Endothelial cell of umbilical vein (primary cell): ENCODE results near the gene PRKCZ. TPM values are rescaled to one million over a fixed set of nuclear protein-coding genes. Genes with fewer than 3 reads are reported as not detected.

Experiments
- BruUV-seq: library from RNA; stranded (reverse); fragments of 400-500 nt; replicated peaks from 2 replicates; lab custom pipeline; 2021; lab: Mats Ljungman, UMichigan
- CTCF ChIA-PET: fragments of 300-600, 350-600 bp; sonication (Branson Sonifier 250); formaldehyde crosslinking; loops from one replicate; lab custom pipeline; 2021; ENCODE audit warnings: antibody characterized with exemption, inconsistent platforms; lab: Charles Lee
- POLR2A ChIA-PET: fragments of 300-600, 350-600 bp; sonication (Branson Sonifier 250); formaldehyde crosslinking; loops from one replicate; lab custom pipeline; 2021; ENCODE audit warnings: antibody characterized with exemption, inconsistent platforms; lab: Charles Lee
- DNase-seq: peaks from one replicate; pipeline ENCODE4 v3.0.0-alpha.2; 2011; ENCODE audit warnings: low read depth, low spot score
- FAIRE-seq: peaks from 2 replicates; lab custom pipeline; 2011; peaks lifted over from hg19 to GRCh38; lab: Jason Lieb, UNC
- H2AFZ ChIP-seq: 2 replicates; pipeline ENCODE4 v1.6.0; 2012; ENCODE audit warnings: low read depth, low read length, control low read depth, inconsistent platforms
- H3K27ac ChIP-seq: 2 replicates; pipeline ENCODE4 v1.5.1; 2011; ENCODE audit warnings: low read depth, mild to moderate bottlenecking, control low read depth, low read length, moderate library complexity; ENCODE audit not compliant: insufficient read depth
- H3K27me3 ChIP-seq, 2 experiments: 2 replicates each; pipeline versions ENCODE4 v1.6.0 to v1.6.1; 2011; ENCODE audit warnings: low read length in 2 of 2, mixed read lengths in 1 of 2; ENCODE audit not compliant: control insufficient read depth in 2 of 2, insufficient read depth in 2 of 2
- H3K36me3 ChIP-seq, 2 experiments: 2 replicates in 1 of 2; 3 replicates in 1 of 2; pipeline ENCODE4 v1.5.1; 2011; ENCODE audit warnings: low read length in 2 of 2, mild to moderate bottlenecking in 1 of 2, moderate library complexity in 1 of 2; ENCODE audit not compliant: control insufficient read depth in 2 of 2, insufficient read depth in 2 of 2; ENCODE audit errors: extremely low read depth in 1 of 2
- H3K4me1 ChIP-seq: 3 replicates; pipeline ENCODE4 v1.5.1; 2011; ENCODE audit warnings: mild to moderate bottlenecking, low read length; ENCODE audit not compliant: control insufficient read depth, insufficient read depth; ENCODE audit errors: extremely low read depth
- H3K4me2 ChIP-seq: 2 replicates; pipeline ENCODE4 v1.6.1; 2011; ENCODE audit warnings: low read length, control low read depth, mixed read lengths; ENCODE audit not compliant: insufficient read depth
- H3K4me3 ChIP-seq, 3 experiments: fragments of 200-600 bp in 1 of 3; sonication (generic), shearing (Covaris generic) in 1 of 3; replicated peaks in 1 of 3; 2 replicates each; pipeline ENCODE4 v1.5.1; 2011 to 2016; ENCODE audit warnings: control low read depth in 3 of 3, low read length in 3 of 3, mild to moderate bottlenecking in 2 of 3, inconsistent platforms in 1 of 3, low read depth in 1 of 3, moderate library complexity in 1 of 3; ENCODE audit not compliant: insufficient read depth in 1 of 3
- H3K79me2 ChIP-seq: 2 replicates; pipeline ENCODE4 v1.6.0; 2012; ENCODE audit warnings: low read length, inconsistent platforms; ENCODE audit not compliant: control insufficient read depth, insufficient read depth
- H3K9ac ChIP-seq: replicated peaks from 2 replicates; pipeline ENCODE3; 2011; ENCODE audit warnings: low read length, control low read depth; ENCODE audit not compliant: insufficient read depth; ENCODE audit errors: extremely low read depth
- H3K9me1 ChIP-seq: replicated peaks from 3 replicates; pipeline ENCODE4 v1.6.0; 2011; ENCODE audit warnings: mild to moderate bottlenecking, low read length; ENCODE audit not compliant: control insufficient read depth, insufficient read depth; ENCODE audit errors: extremely low read depth
- H3K9me3 ChIP-seq: replicated peaks from 2 replicates; pipeline ENCODE4 v1.5.1; 2012; ENCODE audit warnings: low read length, inconsistent platforms; ENCODE audit not compliant: control insufficient read depth, insufficient read depth
- H4K20me1 ChIP-seq: replicated peaks from 2 replicates; pipeline ENCODE3; 2011; ENCODE audit warnings: mild to moderate bottlenecking, low read length; ENCODE audit not compliant: control insufficient read depth, insufficient read depth; ENCODE audit errors: extremely low read depth
- EZH2 ChIP-seq: IDR thresholded peaks from 2 replicates; pipeline ENCODE4 v1.6.1; 2012; ENCODE audit warnings: borderline replicate concordance, low read depth, mild to moderate bottlenecking, moderate library complexity, low read length, inconsistent platforms; ENCODE audit not compliant: severe bottlenecking
- FOS ChIP-seq: IDR thresholded peaks from 2 replicates; pipeline ENCODE4 v1.6.1; 2011; ENCODE audit warnings: mild to moderate bottlenecking, low read length, moderate library complexity, borderline replicate concordance; ENCODE audit not compliant: insufficient read depth
- GATA2 ChIP-seq: IDR thresholded peaks from 2 replicates; pipeline ENCODE4 v1.7.0; 2011; ENCODE audit warnings: low read depth, mild to moderate bottlenecking, moderate library complexity, mixed read lengths, low read length; ENCODE audit not compliant: insufficient read length, insufficient read depth
- JUN ChIP-seq: IDR thresholded peaks from 2 replicates; pipeline ENCODE4 v1.6.1; 2011; ENCODE audit warnings: borderline replicate concordance, low read depth; ENCODE audit not compliant: insufficient read length, insufficient read depth
- MYC ChIP-seq: IDR thresholded peaks from one replicate; pipeline ENCODE4 v1.6.1; 2011; ENCODE audit warnings: mild to moderate bottlenecking, low read depth, low read length
- POLR2A ChIP-seq: IDR thresholded peaks from 2 replicates; pipeline ENCODE4 v1.6.1; 2012; ENCODE audit warnings: low read depth, mild to moderate bottlenecking, control low read depth, low read length
- POLR2AphosphoS5 ChIP-seq: IDR thresholded peaks from 2 replicates; pipeline ENCODE4 v1.6.1; 2012; ENCODE audit warnings: low read depth, mild to moderate bottlenecking, control low read depth, low read length, moderate library complexity; ENCODE audit not compliant: insufficient read depth
- dilution Hi-C: fragments of 300-500 bp; cut with MboI; formaldehyde crosslinking; loops from one replicate; pipeline ENCODE4 v1.15.0; 2019; ENCODE audit warnings: low sequenced_read_pairs; ENCODE audit not compliant: extremely low pct_ligation_motif_present
- intact Hi-C: fragments of 100-400 bp; cut with micrococcal nuclease; formaldehyde crosslinking; loops from one replicate; pipeline ENCODE4 v1.10.0; 2022
- polyA plus RNA-seq, 4 experiments: library from polyadenylated mRNA; depleted of rRNA in 3 of 4; stranded (reverse) in 3 of 4; unstranded in 1 of 4; fragments of >200 nt; gene quantifications; 2 replicates each; pipeline versions ENCODE4 v1.2.1 to v1.2.3, GENCODE V29; 2011 to 2012; ENCODE audit warnings: missing spikeins in 1 of 4
- total RNA-seq: library from RNA; stranded (reverse); gene quantifications from 2 replicates; pipeline ENCODE4 v1.2.3, GENCODE V29; 2021
- TF ChIP-seq, protein P1 (sequence below): IDR thresholded peaks from 2 replicates; pipeline ENCODE4 v1.6.1; 2011; ENCODE audit not compliant: insufficient read depth, insufficient read length
- TF ChIP-seq, protein P2 (sequence below), 2 donors: IDR thresholded peaks; 1 replicate in 1 of 2; 2 replicates in 1 of 2; pipeline ENCODE4 v1.5.1; 2011; ENCODE audit warnings: low read length in 2 of 2, mild to moderate bottlenecking in 2 of 2, moderate library complexity in 2 of 2, control low read depth in 1 of 2, inconsistent platforms in 1 of 2, low read depth in 1 of 2; ENCODE audit not compliant: insufficient read depth in 1 of 2; ENCODE audit errors: extremely low read depth in 1 of 2

The PRKCZ gene
- total and polyA plus RNA-seq, 2 donors (not counting 3 experiments of a cell fraction or from before 2014, with no cell fraction given) = 0.22 to 1.7 TPM

DNA sequence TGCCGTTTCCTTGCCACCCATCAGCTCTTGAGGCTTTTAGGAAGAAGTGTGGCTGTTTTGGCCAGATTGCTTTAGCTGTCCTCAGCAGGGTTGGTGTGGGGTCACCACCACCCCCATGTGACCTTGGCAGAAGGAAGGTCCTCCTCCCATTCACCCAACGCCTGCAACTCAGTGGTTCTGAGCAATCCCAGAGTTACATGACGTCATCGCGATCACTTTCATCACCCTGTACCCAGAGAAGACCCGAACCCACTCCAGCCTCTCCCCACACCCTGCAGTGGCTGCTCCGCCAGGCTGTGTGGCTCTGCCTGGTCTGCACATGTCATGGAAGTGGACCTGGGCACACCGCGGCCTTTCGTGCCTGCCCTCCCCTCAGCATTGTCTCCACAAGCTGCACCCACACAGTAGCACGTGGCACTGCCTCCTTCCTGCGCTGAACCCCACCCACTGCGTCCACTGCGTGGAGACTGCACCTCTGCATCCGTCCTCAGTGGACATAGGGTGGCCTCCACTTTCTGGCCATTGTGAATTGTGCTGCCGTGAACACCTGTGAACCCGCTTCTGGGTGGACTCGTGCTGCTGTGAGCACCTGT is 127.8 kb downstream of the PRKCZ start:
- H4K20me1 ChIP-seq = no peaks in the 10 kb centered on the region
- dilution Hi-C loops (no loop called here), intact Hi-C loops (no loop called here)
- no peak overlapping the region for H3K9ac ChIP-seq
- H3K27ac ChIP-seq = no peak overlapping the region
- BruUV-seq = no TSS peak
- H3K27me3 ChIP-seq = no peaks in the 10 kb centered on the region
- no peak overlapping the region for H3K4me2 ChIP-seq
- TF ChIP-seq POLR2AphosphoS5 (no peak), FOS (no peak), GATA2 (no peak)
- TF ChIP-seq, protein P1, sequence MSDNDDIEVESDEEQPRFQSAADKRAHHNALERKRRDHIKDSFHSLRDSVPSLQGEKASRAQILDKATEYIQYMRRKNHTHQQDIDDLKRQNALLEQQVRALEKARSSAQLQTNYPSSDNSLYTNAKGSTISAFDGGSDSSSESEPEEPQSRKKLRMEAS = no peak
- FAIRE-seq = no peak
- no peak overlapping the region for H3K4me3 ChIP-seq
- no peaks in the 10 kb centered on the region for H3K79me2 ChIP-seq
- no peaks in the 10 kb centered on the region for H3K9me1 ChIP-seq
- H2AFZ ChIP-seq = no peak overlapping the region
- ChIA-PET CTCF (no interaction called here), POLR2A (no interaction called here)
- no peaks in the 10 kb centered on the region for H3K36me3 ChIP-seq
- no peak for DNase-seq
- H3K9me3 ChIP-seq = no peaks in the 10 kb centered on the region
- no peaks in the 10 kb centered on the region for H3K4me1 ChIP-seq

DNA sequence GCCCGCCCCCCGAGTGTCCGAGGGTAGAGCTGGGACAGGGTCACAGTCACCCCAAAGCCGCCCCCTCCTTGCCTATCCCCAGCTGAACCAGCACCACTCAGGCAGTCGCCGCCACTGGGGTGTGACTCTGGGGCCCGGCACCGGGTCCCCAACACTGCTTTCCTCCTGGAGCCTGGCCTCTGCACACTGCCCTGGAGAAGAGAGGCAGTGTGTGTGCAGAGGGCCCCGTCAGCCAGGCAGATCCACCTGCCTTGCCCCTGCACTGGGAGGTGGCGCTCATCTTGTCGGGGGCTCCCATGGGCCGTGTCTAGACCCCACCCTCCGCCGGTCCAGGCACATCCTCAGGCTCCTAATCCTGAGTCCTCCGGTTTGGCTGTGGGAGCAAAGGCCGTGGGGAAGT is 128.7 kb downstream of the PRKCZ start:
- CTCF ChIA-PET = no interaction called here
- no TSS peak for BruUV-seq

More for the DNA sequence above, 128.7 kb downstream of the PRKCZ start:
- H3K4me2 ChIP-seq = no peak overlapping the region
- H3K36me3 ChIP-seq = no peaks in the 10 kb centered on the region
- H4K20me1 ChIP-seq = no peaks in the 10 kb centered on the region
- FAIRE-seq (no peak), DNase-seq (no peak)
- intact Hi-C loops = no loop called here
- H3K9me1 ChIP-seq = no peaks in the 10 kb centered on the region
- TF ChIP-seq GATA2 (no peak), POLR2A (no peak), MYC (no peak), JUN (no peak), FOS (no peak), EZH2 (no peak), POLR2AphosphoS5 (no peak)
- TF ChIP-seq, protein P2, sequence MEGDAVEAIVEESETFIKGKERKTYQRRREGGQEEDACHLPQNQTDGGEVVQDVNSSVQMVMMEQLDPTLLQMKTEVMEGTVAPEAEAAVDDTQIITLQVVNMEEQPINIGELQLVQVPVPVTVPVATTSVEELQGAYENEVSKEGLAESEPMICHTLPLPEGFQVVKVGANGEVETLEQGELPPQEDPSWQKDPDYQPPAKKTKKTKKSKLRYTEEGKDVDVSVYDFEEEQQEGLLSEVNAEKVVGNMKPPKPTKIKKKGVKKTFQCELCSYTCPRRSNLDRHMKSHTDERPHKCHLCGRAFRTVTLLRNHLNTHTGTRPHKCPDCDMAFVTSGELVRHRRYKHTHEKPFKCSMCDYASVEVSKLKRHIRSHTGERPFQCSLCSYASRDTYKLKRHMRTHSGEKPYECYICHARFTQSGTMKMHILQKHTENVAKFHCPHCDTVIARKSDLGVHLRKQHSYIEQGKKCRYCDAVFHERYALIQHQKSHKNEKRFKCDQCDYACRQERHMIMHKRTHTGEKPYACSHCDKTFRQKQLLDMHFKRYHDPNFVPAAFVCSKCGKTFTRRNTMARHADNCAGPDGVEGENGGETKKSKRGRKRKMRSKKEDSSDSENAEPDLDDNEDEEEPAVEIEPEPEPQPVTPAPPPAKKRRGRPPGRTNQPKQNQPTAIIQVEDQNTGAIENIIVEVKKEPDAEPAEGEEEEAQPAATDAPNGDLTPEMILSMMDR (IDR thresholded peaks at IDR 0.05; ENCODE audit: extremely low read depth in 1 of 2, insufficient read depth in 1 of 2, low read depth in 1 of 2, low read length in 2 of 2) = no peak
- TF ChIP-seq, protein P1 = no peak
- no peak overlapping the region for H3K9ac ChIP-seq
- H3K79me2 ChIP-seq = no peaks in the 10 kb centered on the region
- H3K9me3 ChIP-seq = no peaks in the 10 kb centered on the region
- POLR2A ChIA-PET = no interaction called here
- H3K4me3 ChIP-seq = no peak overlapping the region
- H3K4me1 ChIP-seq = no peaks in the 10 kb centered on the region
- H3K27ac ChIP-seq = no peak overlapping the region
- dilution Hi-C loops = no loop called here
- no peak overlapping the region for H2AFZ ChIP-seq
- H3K27me3 ChIP-seq = no peaks in the 10 kb centered on the region
